Stimulated activated CD4-positive, alpha-beta T cell treated with anti-CD3 and anti-CD28 coated beads, Interleukin-1b, Interleukin-23, amount 100 ng/mL, for 4 hours (primary cell): Measurements from ENCODE around the gene WDR26.
"Not testable (repeated sequence)": the region's sequence is repeated elsewhere in the genome, so short reads cannot be mapped to it uniquely, and the experiment has no call there.

ENCODE experiments used
- DNase-seq, 2 donors: peaks; one replicate each; pipeline ENCODE4 v3.0.0-alpha.2; 2020; ENCODE audit warnings: low read depth in 2 of 2

The WDR26 gene

DNA sequence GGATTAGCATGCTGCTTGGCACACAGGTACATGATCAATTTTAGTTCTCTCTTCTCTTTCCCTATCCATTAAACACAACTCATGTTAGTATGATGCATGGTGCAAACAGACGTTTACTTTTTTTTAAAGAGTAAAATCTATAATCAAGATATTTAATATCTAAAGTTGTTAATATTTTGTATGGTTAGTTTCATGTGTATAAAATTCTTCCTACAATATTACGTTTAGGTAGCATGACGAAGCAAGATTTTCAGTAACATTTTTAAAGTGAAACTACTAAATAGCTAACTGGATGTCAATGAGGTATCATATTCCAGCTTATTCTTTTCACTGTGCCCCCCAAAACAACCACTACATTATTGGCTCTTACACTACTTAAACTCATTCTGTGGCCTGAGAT, 41.3 kb downstream of the WDR26 start:
- DNase-seq, result no peak

DNA sequence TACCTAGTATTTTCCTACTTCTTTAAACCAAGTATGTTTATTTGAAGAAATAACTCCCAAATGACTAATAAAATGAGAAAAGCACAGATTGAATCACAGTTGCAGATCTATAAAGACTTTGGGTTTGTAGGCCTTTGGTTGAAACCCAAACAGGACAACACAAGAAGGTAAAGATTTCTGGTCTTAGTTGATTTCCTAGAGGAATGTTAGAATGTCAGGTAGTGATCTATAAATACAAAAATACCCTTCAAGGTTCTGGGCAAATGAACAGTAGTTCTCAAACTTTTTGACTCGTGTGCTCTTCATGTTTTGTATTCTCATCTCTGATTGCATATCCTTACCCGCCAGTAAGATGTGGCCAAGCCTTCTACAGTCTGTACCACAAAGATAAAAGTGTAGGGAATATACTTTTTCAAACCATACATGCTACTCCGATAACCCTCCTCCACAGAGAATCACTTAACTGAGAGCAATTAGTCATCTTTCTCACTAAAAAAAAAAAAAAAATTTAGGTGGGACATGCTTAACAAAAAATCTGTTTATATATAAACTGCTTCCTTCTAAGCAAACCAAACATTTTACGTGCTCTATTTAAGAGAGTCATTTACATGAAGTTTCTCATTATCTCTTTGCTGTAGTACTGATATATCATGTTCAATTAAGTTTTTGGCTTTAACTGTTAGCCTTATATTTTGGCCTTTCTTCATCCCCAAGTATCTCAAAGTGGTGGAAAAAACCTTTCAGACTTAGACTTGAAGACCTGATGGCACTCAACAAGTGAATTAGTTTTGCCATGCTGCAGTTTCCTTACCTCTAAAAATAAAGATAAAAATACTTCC, 42.0 kb downstream of the WDR26 start:
- DNase-seq, result no peak

DNA sequence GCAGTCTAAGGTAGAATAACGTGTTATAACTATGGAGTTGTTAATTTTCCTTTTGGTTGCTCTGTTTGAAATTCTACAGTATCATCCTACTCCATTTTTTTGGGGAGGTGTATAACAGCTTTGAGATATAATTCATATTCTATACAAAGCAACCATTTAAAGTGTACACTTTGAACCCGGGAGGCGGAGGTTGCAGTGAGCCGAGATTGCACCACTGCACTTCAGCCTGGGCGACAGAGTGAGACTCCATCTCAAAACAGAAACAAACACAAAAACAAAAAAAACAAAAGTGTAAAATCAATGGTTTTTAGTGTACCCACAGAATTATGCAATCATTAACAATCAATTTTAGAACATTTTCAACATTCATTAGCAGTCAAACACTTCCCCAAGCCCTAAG, 44.1 kb downstream of the WDR26 start:
- no peak for DNase-seq

DNA sequence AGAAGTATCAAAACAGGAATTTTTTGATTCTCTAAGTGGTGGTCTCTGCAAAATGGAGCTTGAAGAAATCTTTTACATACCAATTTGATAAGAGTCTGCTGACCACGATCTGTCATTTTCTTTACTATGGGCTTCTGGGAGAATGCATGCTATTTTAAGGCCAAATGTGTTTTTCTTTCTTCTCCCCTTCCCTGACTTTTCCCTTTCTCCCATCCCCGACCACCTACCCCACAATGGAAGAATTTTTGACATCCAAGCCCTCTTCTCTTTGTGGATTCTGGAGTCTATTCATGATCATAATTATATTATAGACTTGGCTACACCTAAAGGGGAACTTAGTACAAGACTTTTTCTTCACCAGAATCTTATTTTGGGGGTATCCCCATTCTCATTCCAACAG, 46.7 kb downstream of the WDR26 start:
- DNase-seq, result no peak

DNA sequence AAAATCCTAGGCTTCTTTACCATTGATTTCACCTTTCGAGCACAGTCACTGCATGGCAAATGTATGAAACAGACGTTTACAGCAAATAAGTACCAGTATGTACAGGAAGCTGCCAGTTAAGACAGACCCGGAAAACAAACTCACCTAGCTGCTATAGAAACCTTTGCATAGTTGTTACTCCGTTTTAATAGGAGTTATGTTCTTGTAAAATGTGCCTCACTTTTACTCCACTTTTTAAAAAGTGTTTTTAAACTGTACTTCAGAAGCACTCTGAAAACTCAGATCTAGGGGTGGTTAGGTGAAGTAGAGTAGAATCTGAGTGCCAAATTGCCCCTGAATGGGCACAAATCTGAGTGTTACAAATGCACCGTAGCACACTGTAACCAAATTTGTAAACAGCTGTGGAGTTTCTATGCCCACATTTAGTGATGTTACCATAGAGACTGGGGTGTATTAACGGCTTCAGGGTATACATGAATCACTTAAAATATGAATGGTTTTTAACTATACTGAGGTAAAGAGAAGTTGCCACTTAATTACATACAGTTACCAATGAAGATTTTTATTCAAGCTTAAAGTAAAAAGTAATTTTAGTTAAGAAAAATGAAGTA, 47.2 kb downstream of the WDR26 start:
- no peak for DNase-seq

DNA sequence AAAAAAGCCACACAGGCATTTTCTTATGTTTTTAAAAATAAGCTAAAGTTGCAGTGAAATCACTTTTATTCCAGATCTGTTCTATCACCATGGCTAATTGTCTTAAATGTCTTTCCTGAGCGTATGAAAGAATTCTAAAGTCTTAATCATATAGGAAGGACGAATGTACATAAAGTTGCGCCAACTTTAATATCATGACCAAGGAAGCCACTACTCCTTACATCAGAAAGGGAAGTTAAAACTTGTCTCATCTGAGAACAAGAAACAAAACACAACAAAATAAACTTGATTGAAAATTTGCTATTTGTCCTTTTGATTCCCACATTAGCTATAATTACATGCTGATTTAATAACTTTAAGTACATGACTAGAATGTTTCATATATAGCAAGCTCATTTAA, 51.4 kb downstream of the WDR26 start:
- DNase-seq, result no peak

DNA sequence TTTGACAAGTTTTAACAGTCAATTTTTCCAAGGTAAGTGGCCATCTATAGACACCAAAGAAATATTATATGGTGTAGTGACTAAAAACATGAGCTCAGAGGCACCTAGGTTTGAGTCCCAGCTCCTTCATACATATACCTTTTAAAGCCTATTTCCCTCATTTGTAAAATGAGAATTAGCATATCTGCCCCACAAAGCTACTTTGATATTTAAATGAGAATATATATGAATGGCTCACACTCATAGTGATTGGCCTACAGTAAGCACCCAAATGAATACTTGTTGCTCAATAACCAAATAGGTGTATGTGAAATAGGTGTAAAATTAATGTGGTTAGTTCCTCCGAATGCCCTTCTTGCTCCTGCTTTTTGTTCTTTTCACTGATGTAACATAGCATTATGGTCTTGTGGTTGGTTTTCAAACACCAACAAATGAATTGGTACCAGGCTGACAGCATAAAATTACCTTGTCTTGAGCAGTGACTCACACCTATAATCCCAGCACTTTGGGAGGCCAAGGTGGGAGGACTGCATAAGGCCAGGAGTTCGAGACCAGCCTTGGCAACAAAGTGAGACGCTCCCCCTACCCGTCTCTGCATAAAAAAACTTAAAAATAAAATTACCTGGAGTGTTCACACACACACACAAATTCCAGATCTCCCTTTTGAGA, 52.6 kb downstream of the WDR26 start:
- DNase-seq, result no peak

DNA sequence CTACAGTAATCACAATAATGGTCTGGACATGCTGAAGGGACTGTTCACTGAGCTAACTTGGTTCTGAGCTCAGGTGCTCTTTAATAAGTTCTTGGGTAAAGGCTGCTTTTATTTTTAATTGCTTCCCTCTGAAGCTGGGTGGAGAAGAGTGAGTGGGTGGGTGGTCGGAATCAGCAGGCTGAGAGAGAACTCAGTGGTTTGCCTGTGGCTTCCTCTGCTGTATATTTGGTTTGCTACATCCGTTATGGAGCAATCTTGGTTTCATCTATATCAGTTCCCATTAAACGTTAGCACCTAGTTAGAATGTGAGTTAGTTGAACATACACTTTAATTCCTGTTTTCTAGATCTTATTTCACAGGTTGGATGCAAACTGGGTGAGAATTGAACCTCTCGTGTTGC, 54.6 kb downstream of the WDR26 start:
- peak in 1 of 2 donors; percentile 25 for DNase-seq

DNA sequence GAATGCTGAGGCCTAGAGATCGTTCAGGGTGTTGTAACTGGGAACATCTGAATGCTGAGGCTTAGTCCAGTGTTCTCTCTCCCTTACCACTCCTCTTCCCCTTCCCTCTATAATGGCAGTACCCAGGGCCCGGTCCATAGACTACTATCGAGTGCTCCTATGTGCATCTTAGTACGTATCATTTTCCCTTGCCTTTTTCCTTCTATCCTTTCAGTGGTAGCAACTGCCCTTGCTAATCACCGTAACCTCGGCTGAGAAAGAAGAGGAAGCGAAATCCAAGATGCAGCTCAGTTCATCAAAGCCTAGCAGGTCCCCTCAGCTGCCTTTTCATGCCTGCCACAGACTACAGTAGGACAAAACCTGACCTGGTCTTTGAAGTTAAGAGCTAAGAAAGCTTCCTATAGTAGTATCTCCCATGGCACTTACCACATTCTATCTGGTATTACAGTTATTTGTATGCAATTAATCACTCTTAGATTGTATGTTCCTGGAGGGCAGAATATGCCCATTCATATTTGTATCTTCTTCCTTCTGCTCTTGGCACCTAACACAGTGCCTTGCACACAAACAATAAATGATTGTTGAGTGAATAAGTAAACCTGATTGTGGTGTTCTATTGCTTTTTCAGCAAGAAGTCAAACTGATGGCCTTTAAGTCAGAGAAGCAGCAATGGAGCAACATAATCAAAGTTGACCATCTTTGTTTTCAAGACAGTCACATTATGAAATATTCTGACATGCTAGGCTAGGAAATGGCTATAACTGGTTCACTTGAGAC, 55.6 kb downstream of the WDR26 start:
- DNase-seq, result no peak

DNA sequence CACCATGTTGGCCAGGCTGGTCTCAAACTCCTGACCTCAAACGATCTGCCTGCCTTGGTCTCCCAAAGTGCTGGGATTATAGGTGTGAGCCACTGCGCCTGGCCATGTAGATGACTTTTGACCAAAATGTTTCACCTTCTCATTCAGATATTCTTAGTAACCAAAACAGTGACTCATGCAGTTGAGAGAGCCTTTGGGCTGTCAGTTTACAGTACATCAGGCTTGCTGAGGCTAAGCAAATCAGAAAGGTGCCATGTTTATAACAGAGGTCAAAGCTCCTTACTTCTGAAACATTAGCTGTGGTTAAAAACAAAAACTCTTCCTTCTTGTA, 57.0 kb downstream of the WDR26 start:
- no peak for DNase-seq

DNA sequence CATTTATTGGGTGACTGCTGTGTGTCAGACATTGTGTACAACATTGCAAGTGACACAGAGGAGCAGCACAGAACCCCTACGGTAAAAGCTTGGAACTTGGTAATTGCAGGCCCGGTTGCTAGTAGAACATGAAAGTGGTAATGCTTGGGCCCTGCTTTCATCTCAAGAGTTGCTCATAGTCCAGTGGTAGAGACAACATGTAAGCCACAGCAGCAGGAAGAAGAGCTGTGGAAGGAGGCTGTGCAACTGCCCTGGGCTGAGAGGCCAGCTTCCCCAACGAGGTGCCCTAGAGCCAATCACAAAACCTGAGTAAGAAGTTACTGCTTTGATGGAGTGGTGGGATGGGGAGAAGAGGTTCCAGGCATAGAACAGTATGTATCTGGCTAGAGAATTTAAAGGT, 59.5 kb downstream of the WDR26 start:
- no peak for DNase-seq

DNA sequence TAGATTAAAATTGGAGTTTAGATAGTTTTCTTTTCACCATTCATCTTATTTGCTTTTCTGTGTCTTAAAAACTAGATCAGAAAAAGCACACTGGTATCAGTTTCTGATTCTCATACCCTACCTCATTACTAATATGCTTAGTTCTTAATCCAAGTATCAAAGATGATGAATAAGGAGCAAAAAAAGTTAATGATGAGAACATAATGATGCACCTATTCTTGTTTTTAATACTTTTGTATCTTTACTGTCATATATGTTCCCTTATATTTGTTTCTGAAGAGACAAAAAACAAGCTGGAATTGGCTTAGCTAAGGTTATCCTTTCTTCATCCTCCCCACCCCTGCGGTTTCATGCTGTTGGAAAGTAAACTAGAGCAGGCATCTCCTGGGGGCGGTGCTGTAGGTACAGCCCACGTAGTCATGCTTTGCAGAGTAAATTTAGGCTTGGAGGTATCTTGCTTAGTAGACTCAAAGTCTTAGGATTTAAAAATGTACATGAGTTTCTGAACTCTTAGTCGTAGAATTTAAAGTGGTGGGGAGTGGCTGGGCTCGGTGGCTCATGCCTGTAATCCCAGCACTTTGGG, 61.5 kb downstream of the WDR26 start:
- no peak for DNase-seq

DNA sequence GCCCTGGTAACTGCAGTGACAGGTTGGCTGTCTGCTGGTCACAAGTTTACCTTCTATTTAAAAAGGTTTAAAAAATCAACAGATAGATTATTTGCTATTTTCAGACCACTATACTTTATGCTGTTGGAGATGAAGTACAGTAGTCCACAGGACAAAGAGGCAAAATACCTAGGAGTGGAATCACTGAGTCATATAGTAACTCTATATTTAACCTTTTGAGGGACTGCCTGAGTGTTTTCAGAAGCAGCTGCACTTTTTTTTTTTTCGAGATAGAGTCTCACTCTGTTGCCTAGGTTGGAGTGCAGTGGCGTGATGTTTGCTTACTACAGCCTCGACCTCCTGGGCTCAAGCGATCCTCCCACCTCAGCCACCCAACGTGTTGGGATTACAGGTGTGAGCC, 66.2 kb downstream of the WDR26 start:
- DNase-seq, result no peak

DNA sequence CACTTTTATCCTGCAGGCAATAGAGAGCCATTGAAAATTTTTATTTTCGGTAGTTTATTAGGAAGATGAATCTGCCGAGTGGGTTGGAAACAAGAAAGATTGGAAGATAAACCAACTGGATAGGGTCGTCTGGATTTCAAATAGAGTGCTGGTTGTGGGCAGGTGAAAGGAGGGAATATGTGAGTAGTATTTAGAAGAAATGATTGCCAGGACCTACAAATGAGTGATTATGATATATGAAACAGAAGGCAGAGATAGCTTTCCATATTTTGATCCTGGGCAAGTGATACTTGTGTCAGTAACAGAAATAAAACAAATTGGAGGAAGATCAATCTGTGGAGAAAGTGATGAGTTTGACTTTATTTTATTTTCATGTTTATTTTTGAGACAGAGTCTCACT, 75.4 kb downstream of the WDR26 start:
- no peak for DNase-seq

DNA sequence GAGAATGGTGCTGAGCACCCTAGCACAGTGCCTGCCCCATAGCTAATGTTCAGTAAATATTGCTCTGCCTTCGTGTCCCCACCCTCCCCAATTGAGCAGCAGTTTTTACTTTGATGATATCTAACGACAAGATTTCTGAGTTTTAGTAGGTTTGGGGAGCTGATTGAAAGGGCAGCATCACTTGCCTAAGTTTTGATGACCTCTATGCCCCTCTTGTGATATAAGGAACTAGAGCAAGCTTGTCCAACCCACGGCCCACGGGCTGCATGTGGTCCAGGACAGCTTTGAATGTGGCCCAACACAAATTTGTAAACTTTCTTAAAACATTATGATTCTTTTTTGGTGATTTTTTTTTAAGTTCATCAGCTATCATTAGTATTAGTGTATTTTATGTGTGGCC, 76.4 kb downstream of the WDR26 start:
- DNase-seq, result no peak

DNA sequence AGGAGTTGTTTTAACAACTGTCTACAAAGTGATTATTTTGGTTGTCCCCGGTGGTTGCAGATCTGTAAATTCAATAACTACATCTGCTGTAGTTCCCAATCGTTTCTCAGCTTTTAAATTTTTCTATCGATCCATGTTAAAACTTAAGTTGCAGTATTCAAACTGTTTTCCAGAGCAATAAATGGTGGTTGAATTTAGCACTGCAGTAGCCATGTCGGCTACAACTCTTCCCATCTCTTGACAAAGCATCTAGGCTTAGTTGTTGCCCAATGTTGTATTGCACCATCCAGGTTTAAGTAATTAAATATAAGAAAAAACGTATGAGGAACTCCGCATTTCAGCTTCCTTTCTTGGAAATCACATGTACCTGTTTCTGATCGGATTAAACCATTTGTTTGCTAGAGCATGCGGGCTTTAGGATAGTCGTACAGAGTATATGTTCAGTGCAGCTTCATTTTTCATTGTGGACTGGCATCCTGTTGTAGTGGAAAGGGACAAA, 76.9 kb downstream of the WDR26 start:
- DNase-seq, result no peak

DNA sequence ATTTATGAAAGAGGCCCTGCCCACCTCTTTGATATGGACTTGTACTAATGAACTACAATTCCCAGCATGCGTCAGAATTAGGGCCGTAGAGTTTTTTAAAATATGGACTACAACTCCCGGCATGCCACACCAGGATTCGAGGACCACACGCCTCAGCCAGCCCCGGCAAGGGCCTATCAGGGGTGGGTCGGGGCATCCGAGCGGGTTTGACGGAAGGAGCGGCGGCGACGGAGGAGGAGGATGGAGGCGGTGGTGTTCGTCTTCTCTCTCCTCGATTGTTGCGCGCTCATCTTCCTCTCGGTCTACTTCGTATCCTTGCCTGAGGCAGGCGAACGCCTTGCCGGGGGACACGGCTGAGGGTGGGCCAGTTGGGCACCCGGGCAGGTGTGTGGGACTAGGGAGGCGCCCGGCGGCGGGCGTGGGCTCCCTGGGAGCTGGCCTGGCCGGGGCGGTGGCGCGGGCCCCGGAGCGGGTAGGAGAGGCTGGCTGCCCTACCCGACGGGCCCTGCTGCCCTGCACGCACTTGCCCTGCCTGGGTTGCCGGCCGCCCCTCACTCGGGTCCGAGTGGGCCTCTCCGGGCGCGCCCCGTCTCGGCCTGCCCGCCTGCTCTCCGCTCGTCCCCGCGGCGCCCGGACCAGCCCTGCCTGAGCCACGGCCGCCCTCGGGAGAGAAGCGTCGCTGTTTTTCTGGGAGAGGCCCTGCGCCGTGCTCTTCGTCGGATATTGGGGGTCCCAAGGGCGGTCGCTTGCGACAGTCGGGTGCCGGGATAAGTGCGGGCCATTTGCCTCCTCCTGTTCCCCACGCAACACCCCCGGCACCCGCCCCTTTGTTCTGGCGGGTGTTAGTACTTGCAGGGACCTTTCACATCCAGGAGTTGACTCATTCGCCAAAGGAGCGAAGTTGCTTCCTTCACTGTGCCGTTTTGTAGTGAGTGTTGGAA, 77.6 kb downstream of the WDR26 start, which contains the start of gene CNIH4:
Gene CNIH4, plus strand, starts transcription at position 195 of the 941 bp plus-strand sequence. Its CDS starts 46 bp downstream, at position 241.
- peak; percentile 79 to 82 for DNase-seq

DNA sequence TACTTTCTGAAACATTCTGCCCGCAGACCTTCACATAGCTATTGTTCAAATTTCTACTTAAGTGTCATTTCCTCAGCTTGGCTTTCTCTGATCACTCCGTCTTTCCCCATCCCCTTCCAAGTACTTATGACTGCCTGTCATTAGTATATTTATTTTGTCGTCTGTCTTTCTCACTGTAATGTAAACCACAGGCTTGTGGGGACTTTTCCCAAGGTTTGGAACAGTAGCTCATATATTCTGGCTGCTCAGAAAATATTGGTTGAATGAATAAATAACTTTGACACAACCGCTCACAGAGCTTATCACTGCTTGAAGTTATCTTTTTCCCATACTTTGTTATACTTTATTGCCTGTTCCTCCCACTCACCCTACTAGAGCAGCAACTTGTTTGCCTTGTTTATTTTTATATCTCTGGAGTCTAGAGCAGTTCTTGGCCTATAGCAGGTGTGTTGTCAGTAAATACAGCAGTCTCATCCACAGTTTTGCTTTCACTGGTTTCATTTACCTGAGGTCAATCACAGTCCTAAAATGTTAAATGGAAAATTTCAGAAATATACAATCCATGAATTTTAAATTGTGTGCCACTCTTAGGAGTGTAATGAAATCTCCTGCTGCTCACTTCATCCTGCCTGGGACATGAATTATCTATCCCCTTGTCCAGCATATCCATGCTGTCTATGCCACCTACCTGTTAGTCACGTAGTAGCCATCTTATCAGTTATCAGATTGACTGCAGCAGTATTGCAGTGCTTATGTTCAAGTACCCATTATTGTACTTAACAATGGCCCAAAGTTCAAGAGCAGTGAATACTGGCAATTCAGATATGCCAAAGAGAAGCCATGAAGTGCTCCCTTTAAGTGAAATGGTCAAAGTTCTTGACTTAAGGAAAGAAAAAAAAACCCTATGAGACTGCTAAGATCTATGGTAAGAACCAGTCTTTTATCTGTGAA, 80.3 kb downstream of the WDR26 start:
- DNase-seq, result no peak

DNA sequence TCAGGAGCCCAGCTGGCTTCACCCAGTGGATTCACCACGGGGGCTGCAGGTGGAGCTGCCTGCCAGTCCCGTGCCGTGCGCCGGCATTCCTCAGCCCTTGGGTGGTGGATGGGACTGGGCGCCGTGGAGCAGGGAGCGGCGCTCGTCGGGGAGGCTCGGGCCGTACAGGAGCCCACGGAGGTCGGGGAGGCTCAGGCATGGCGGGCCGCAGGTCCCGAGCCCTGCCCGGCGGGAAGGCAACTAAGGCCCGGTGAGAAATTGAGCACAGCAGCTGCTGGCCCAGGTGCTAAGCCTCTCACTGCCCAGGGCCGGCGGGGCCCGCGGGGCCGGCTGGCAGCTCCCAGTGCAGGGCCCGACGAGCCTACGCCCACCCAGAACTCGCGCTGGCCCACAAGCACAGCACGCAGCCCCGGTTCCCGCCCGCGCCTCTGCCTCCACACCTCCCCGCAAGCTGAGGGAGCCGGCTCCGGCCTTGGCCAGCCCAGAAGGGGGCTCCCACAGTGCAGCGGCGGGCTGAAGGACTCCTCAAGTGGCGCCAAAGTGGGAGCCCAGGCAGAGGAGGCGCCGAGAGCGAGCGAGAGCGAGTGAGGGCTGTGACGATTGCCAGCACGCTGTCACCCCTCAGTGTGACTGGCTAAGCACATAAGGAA, 82.0 kb downstream of the WDR26 start:
- DNase-seq, result not testable (repeated sequence)
